Activated CD4-positive, alpha-beta T cell treated with anti-CD3 and anti-CD28 coated beads for 24 hours (primary cell): Measurements from ENCODE around the gene MYF5.

Source experiments
- DNase-seq, 2 donors: peaks; one replicate each; pipeline ENCODE4 v3.0.0-alpha.2; 2020; ENCODE audit warnings: low read depth in 2 of 2

Gene MYF5

GRCh38 chr12:80707830-80708258, 8.9 kb upstream of the MYF5 start:
- DNase-seq: no peak

GRCh38 chr12:80708259-80708974, 8.3 kb upstream of the MYF5 start:
- DNase-seq: no peak

GRCh38 chr12:80708975-80709328, 7.8 kb upstream of the MYF5 start:
- no peak for DNase-seq

GRCh38 chr12:80709811-80710726, 6.6 kb upstream of the MYF5 start:
- DNase-seq: no peak

GRCh38 chr12:80710727-80711449, 5.8 kb upstream of the MYF5 start:
- no peak for DNase-seq

- no peak for DNase-seq
These were observed 4.8 kb upstream of the MYF5 start for GRCh38 chr12:80711866-80712265.

GRCh38 chr12:80712866-80713265, 3.8 kb upstream of the MYF5 start:
- DNase-seq: no peak

GRCh38 chr12:80713419-80713818, 3.3 kb upstream of the MYF5 start:
- no peak for DNase-seq

- no peak for DNase-seq
These were observed 2.7 kb upstream of the MYF5 start for GRCh38 chr12:80714055-80714454.

GRCh38 chr12:80714846-80715245, 1.9 kb upstream of the MYF5 start:
- no peak for DNase-seq

- no peak for DNase-seq
These were observed 931 bp upstream of the MYF5 start for GRCh38 chr12:80715713-80716249.

GRCh38 chr12:80717856-80718255, 1.1 kb downstream of the MYF5 start:
- no peak for DNase-seq

- no peak for DNase-seq
These were observed 3.8 kb downstream of the MYF5 start for GRCh38 chr12:80720516-80720915.

GRCh38 chr12:80721326-80721725, 4.6 kb downstream of the MYF5 start:
- no peak for DNase-seq

- no peak for DNase-seq
These were observed 29.3 kb downstream of the MYF5 start for GRCh38 chr12:80745851-80746505.

- DNase-seq: no peak
These were observed 31.1 kb downstream of the MYF5 start for GRCh38 chr12:80747800-80748199.

- no peak for DNase-seq
These were observed 32.7 kb downstream of the MYF5 start for GRCh38 chr12:80749456-80749855.

- no peak for DNase-seq
These were observed 35.8 kb downstream of the MYF5 start for GRCh38 chr12:80752464-80752863.

GRCh38 chr12:80754274-80754673, 37.6 kb downstream of the MYF5 start:
- DNase-seq: no peak

- no peak for DNase-seq
These were observed 40.2 kb downstream of the MYF5 start for GRCh38 chr12:80756875-80757274.

GRCh38 chr12:80761838-80762237, 45.1 kb downstream of the MYF5 start:
- no peak for DNase-seq

GRCh38 chr12:80763874-80764273, 47.2 kb downstream of the MYF5 start:
- DNase-seq: no peak
